GM23338 (cell line): ENCODE results near the gene C16orf78. TPM values are rescaled to one million over a fixed set of nuclear protein-coding genes. Genes with fewer than 3 reads are reported as not detected.

ENCODE experiments used
- ATAC-seq: fragments of 200-7000 bp; cut with Tn5 transposase; 3 replicates; pipeline ENCODE4 v1.9.1; 2020
- DNase-seq: peaks from one replicate; pipeline ENCODE4 v3.0.0-alpha.2; 2015; ENCODE audit warnings: low spot score
- H2AFZ ChIP-seq: fragments of 200-600 bp; sonication (generic); 2 replicates; pipeline ENCODE4 v1.8.0; 2016; ENCODE audit warnings: antibody characterized with exemption, mild to moderate bottlenecking, moderate library complexity
- H3F3A ChIP-seq: fragments of 200-600 bp; sonication (generic); replicated peaks from 2 replicates; pipeline ENCODE4 v1.8.0; 2017; ENCODE audit warnings: antibody characterized with exemption, mixed run types, low read depth
- H3K27ac ChIP-seq: fragments of 200-600 bp; sonication (generic); 2 replicates; pipeline ENCODE4 v1.6.1; 2016; ENCODE audit warnings: low read depth
- H3K27me3 ChIP-seq: fragments of 200-600 bp; sonication (generic); 2 replicates; pipeline ENCODE4 v1.8.0; 2016; ENCODE audit warnings: mild to moderate bottlenecking, mixed run types, moderate library complexity; ENCODE audit not compliant: insufficient read depth
- H3K36me3 ChIP-seq: fragments of 200-600 bp; sonication (generic); 2 replicates; pipeline ENCODE4 v1.8.0; 2016; ENCODE audit warnings: mild to moderate bottlenecking; ENCODE audit not compliant: insufficient read depth
- H3K4me1 ChIP-seq: fragments of 200-600 bp; sonication (generic); 2 replicates; pipeline ENCODE4 v1.8.0; 2016; ENCODE audit warnings: mild to moderate bottlenecking, moderate library complexity; ENCODE audit not compliant: insufficient read depth
- H3K4me2 ChIP-seq: fragments of 200-600 bp; sonication (generic); 2 replicates; pipeline ENCODE4 v1.7.1; 2017; ENCODE audit warnings: mixed run types
- H3K4me3 ChIP-seq: fragments of 200-600 bp; sonication (generic); 2 replicates; pipeline ENCODE4 v1.6.1; 2016; ENCODE audit warnings: mixed run types
- H3K79me2 ChIP-seq: fragments of 200-600 bp; sonication (generic); replicated peaks from 2 replicates; pipeline ENCODE4 v1.8.0; 2017; ENCODE audit warnings: mild to moderate bottlenecking; ENCODE audit not compliant: insufficient read depth
- H3K9me2 ChIP-seq: fragments of 200-600 bp; sonication (generic); 2 replicates; pipeline ENCODE4 v1.8.0; 2017; ENCODE audit not compliant: insufficient read depth
- H4K20me1 ChIP-seq: fragments of 200-600 bp; sonication (generic); replicated peaks from 2 replicates; pipeline ENCODE4 v1.8.0; 2017; ENCODE audit warnings: mild to moderate bottlenecking; ENCODE audit not compliant: insufficient read depth
- H3K27ac Mint-ChIP-seq: 2 replicates; pipeline ENCODE4 v1.8.0; 2020; ENCODE audit warnings: inconsistent platforms, mild to moderate bottlenecking, moderate library complexity, mixed read lengths
- H3K27me3 Mint-ChIP-seq: 3 replicates; pipeline ENCODE4 v1.8.0; 2022; ENCODE audit warnings: low read depth, mild to moderate bottlenecking, moderate library complexity, mixed read lengths, inconsistent platforms; ENCODE audit not compliant: insufficient read depth, poor library complexity
- H3K36me3 Mint-ChIP-seq: 3 replicates; pipeline ENCODE4 v1.8.0; 2021; ENCODE audit warnings: low read depth, mild to moderate bottlenecking, inconsistent platforms, moderate library complexity, mixed read lengths
- H3K4me1 Mint-ChIP-seq: 3 replicates; pipeline ENCODE4 v1.8.0; 2020; ENCODE audit warnings: mild to moderate bottlenecking, inconsistent platforms, mixed read lengths
- H3K4me3 Mint-ChIP-seq: 3 replicates; pipeline ENCODE4 v1.8.0; 2021; ENCODE audit warnings: moderate library complexity, mild to moderate bottlenecking, inconsistent platforms, mixed read lengths
- H3K9me3 Mint-ChIP-seq: 3 replicates; pipeline ENCODE4 v1.8.0; 2020; ENCODE audit warnings: moderate library complexity, mild to moderate bottlenecking, inconsistent platforms, mixed read lengths
- CREB1 ChIP-seq: fragments of 250-450 bp; sonication (Bioruptor Pico); IDR thresholded peaks from 2 replicates; pipeline ENCODE4 v1.5.0; 2020; ENCODE audit warnings: low read depth, mild to moderate bottlenecking, moderate library complexity
- EZH2 ChIP-seq: fragments of 200-600 bp; sonication (generic); IDR thresholded peaks from one replicate; pipeline ENCODE4 v1.8.0; 2017; ENCODE audit warnings: antibody characterized with exemption, mild to moderate bottlenecking, low read depth; ENCODE audit not compliant: unreplicated experiment
- EZH2phosphoT487 ChIP-seq: fragments of 200-600 bp; sonication (generic); IDR thresholded peaks from one replicate; pipeline ENCODE4 v1.8.1; 2018; ENCODE audit warnings: antibody characterized with exemption; ENCODE audit not compliant: unreplicated experiment
- JUNB ChIP-seq: IDR thresholded peaks from one replicate; pipeline ENCODE4 v1.6.1; 2016; ENCODE audit warnings: antibody characterized with exemption; ENCODE audit not compliant: unreplicated experiment
- NANOG ChIP-seq: IDR thresholded peaks from 2 replicates; pipeline ENCODE4 v1.6.1; 2016; ENCODE audit warnings: antibody characterized with exemption, borderline replicate concordance
- POLR2AphosphoS5 ChIP-seq: IDR thresholded peaks from 2 replicates; pipeline ENCODE4 v1.6.1; 2016; ENCODE audit warnings: antibody characterized with exemption, low read depth
- STAT1 ChIP-seq: IDR thresholded peaks from one replicate; pipeline ENCODE4 v1.6.1; 2016; ENCODE audit warnings: antibody characterized with exemption; ENCODE audit not compliant: unreplicated experiment
- ZNF114 ChIP-seq: fragments of 250-450 bp; sonication (Bioruptor Pico); IDR thresholded peaks from 2 replicates; pipeline ENCODE4 v1.5.0; 2020; ENCODE audit warnings: mild to moderate bottlenecking, moderate library complexity
- ZNF331 ChIP-seq: fragments of 250-450 bp; sonication (Bioruptor Pico); IDR thresholded peaks from 2 replicates; pipeline ENCODE4 v1.5.0; 2020; ENCODE audit warnings: low read depth, mild to moderate bottlenecking, moderate library complexity
- polyA plus RNA-seq: library from polyadenylated mRNA; unstranded; fragments of >200 nt; fragmentation: Nextera tagmentation; extraction: Ambion mirVana; gene quantifications from 2 replicates; pipeline ENCODE4 v1.2.1, GENCODE V29; 2016
- total RNA-seq: library from RNA; depleted of rRNA; stranded (reverse); fragments of >200 nt; shearing (Covaris generic); gene quantifications from 2 replicates; pipeline ENCODE4 v1.2.3, GENCODE V29; 2014
- TF ChIP-seq, protein P1 (sequence below), 2 experiments: fragments of 200-600 bp in 1 of 2; sonication (generic) in 1 of 2; conservative IDR thresholded peaks; 2 replicates each; pipeline versions ENCODE4 v1.5.1 to v1.6.1; 2016 to 2017; ENCODE audit warnings: antibody characterized with exemption in 2 of 2, low read depth in 2 of 2, mild to moderate bottlenecking in 2 of 2, moderate library complexity in 1 of 2
- TF ChIP-seq, protein P2 (sequence below): IDR thresholded peaks from one replicate; pipeline ENCODE4 v1.6.1; 2018; ENCODE audit warnings: antibody characterized with exemption; ENCODE audit not compliant: unreplicated experiment
- TF ChIP-seq, protein P3 (sequence below): IDR thresholded peaks from 2 replicates; pipeline ENCODE4 v1.6.1; 2016; ENCODE audit warnings: antibody characterized with exemption

The C16orf78 gene
- total and polyA plus RNA-seq, 2 experiments from 2014 or later: not detected

DNA sequence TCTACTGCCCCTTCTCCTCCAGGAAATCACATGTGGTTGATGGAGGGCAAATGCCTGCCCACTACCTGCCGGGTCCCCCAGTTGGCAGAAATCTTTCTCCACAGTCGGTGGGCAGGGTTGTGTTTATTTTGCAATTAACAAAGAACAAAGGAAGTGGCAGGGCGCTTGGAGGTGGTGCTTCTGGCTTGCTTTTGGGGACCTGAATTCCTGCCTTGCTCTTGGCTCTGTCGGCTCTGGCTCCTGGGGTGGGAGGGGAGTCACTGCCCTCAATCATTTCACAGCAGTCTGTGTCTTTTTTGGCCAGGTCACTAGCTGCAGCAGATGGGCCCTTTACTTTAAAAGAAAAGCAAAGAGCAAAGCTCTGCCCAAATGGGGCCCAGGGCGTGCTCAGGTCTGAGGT is 69.2 kb downstream of the C16orf78 start (continued):
- no peak for TF ChIP-seq EZH2
- no peak for TF ChIP-seq EZH2phosphoT487
- TF ChIP-seq, protein P1, sequence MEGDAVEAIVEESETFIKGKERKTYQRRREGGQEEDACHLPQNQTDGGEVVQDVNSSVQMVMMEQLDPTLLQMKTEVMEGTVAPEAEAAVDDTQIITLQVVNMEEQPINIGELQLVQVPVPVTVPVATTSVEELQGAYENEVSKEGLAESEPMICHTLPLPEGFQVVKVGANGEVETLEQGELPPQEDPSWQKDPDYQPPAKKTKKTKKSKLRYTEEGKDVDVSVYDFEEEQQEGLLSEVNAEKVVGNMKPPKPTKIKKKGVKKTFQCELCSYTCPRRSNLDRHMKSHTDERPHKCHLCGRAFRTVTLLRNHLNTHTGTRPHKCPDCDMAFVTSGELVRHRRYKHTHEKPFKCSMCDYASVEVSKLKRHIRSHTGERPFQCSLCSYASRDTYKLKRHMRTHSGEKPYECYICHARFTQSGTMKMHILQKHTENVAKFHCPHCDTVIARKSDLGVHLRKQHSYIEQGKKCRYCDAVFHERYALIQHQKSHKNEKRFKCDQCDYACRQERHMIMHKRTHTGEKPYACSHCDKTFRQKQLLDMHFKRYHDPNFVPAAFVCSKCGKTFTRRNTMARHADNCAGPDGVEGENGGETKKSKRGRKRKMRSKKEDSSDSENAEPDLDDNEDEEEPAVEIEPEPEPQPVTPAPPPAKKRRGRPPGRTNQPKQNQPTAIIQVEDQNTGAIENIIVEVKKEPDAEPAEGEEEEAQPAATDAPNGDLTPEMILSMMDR (conservative IDR thresholded peaks at IDR 0.05; ENCODE audit: low read depth in 2 of 2): no peak
- TF ChIP-seq STAT1: no peak
- no peak for TF ChIP-seq ZNF331

DNA sequence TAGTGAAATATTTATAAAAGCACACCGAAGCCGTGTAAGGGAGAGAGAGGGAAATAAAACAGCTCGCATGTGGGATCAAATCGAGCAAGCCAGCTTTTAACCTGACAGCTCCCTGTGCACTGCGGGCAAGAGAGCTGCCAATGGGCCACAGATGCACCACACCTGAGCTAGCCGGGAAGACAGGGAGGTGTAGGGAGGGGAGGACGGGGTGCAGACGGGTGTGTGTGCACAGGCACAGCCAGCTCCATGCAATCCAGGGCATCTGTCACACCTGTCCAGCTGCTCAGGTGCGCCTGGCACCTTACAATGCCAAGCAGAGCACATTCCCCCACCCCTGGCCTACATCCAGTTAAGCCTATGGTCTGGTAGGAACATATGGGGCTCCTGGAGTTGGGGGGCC is 70.0 kb downstream of the C16orf78 start:
- no peak for TF ChIP-seq CREB1 (CRISPR knock-in tag)
- TF ChIP-seq NANOG: no peak
- no peak for TF ChIP-seq EZH2
- TF ChIP-seq, protein P1 (conservative IDR thresholded peaks at IDR 0.05; ENCODE audit: low read depth in 2 of 2): no peak
- TF ChIP-seq POLR2AphosphoS5: no peak
- TF ChIP-seq JUNB: no peak
- TF ChIP-seq, protein P2, sequence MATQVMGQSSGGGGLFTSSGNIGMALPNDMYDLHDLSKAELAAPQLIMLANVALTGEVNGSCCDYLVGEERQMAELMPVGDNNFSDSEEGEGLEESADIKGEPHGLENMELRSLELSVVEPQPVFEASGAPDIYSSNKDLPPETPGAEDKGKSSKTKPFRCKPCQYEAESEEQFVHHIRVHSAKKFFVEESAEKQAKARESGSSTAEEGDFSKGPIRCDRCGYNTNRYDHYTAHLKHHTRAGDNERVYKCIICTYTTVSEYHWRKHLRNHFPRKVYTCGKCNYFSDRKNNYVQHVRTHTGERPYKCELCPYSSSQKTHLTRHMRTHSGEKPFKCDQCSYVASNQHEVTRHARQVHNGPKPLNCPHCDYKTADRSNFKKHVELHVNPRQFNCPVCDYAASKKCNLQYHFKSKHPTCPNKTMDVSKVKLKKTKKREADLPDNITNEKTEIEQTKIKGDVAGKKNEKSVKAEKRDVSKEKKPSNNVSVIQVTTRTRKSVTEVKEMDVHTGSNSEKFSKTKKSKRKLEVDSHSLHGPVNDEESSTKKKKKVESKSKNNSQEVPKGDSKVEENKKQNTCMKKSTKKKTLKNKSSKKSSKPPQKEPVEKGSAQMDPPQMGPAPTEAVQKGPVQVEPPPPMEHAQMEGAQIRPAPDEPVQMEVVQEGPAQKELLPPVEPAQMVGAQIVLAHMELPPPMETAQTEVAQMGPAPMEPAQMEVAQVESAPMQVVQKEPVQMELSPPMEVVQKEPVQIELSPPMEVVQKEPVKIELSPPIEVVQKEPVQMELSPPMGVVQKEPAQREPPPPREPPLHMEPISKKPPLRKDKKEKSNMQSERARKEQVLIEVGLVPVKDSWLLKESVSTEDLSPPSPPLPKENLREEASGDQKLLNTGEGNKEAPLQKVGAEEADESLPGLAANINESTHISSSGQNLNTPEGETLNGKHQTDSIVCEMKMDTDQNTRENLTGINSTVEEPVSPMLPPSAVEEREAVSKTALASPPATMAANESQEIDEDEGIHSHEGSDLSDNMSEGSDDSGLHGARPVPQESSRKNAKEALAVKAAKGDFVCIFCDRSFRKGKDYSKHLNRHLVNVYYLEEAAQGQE: no peak
- no peak for TF ChIP-seq ZNF114
- TF ChIP-seq EZH2phosphoT487: no peak
- TF ChIP-seq ZNF331: no peak
- TF ChIP-seq, protein P3, sequence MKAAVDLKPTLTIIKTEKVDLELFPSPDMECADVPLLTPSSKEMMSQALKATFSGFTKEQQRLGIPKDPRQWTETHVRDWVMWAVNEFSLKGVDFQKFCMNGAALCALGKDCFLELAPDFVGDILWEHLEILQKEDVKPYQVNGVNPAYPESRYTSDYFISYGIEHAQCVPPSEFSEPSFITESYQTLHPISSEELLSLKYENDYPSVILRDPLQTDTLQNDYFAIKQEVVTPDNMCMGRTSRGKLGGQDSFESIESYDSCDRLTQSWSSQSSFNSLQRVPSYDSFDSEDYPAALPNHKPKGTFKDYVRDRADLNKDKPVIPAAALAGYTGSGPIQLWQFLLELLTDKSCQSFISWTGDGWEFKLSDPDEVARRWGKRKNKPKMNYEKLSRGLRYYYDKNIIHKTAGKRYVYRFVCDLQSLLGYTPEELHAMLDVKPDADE: no peak
- Histone ChIP-seq H3K36me3 (no peaks in the 10 kb centered on the region), H3K4me2 (0 out of 2 replicates have a peak overlapping the region, but pooled peaks have one; percentile 56), H4K20me1 (no peaks in the 10 kb centered on the region), H2AFZ (peak overlapping the region; percentile 96; the same call in 1 of the 2 replicates), H3F3A (no peaks in the 10 kb centered on the region), H3K9me2 (no peaks in the 10 kb centered on the region), H3K27ac (no peak overlapping the region), H3K79me2 (no peaks in the 10 kb centered on the region), H3K4me1 (peaks cover 24% of the 10 kb centered on the region), H3K27me3 (no peaks in the 10 kb centered on the region), H3K4me3 (no peak overlapping the region)
- Mint-ChIP-seq H3K36me3 (no peaks in the 10 kb centered on the region), H3K27me3 (peaks cover 12% of the 10 kb centered on the region), H3K4me1 (peaks cover 54% of the 10 kb centered on the region), H3K9me3 (no peaks in the 10 kb centered on the region), H3K27ac (no peak overlapping the region), H3K4me3 (no peak overlapping the region)
- DNase-seq (no peak), ATAC-seq (no peak)
